Mucosa of descending colon (tissue), 3 donors: ENCODE results near the gene PDE3A. TPM values are rescaled to one million over a fixed set of nuclear protein-coding genes. Genes with fewer than 3 reads are reported as not detected.
A peak's percentile ranks its signal among the peaks of the same experiment; 100 is the strongest.

Experiments
- ATAC-seq: fragments of 200-7000 bp; cut with Tn5 transposase; one replicate; pipeline ENCODE4 v1.9.1; 2020; ENCODE audit warnings: mild to moderate bottlenecking, moderate library complexity
- DNase-seq, 3 donors: peaks; one replicate each; pipeline ENCODE4 v3.0.0-alpha.2; 2020
- H3K36me3 ChIP-seq: fragments of 200-600 bp; one replicate; pipeline ENCODE4 v1.8.0; 2021; ENCODE audit warnings: low read depth, mild to moderate bottlenecking
- H3K4me1 ChIP-seq: fragments of 200-600 bp; one replicate; pipeline ENCODE4 v1.8.0; 2021; ENCODE audit warnings: low read depth, mild to moderate bottlenecking
- H3K4me3 ChIP-seq: fragments of 200-600 bp; one replicate; pipeline ENCODE4 v1.8.0; 2021; ENCODE audit warnings: mild to moderate bottlenecking
- H3K9me3 ChIP-seq: fragments of 200-600 bp; one replicate; pipeline ENCODE4 v1.8.0; 2021; ENCODE audit warnings: mild to moderate bottlenecking
- intact Hi-C, 2 donors: fragments of 100-400 bp; cut with DNase I in 1 of 2; cut with micrococcal nuclease in 1 of 2; formaldehyde crosslinking; loops; one replicate each; pipeline versions ENCODE4 v1.11.0 to v1.11.1; 2022; cut with DNase I, micrococcal nuclease
- total RNA-seq, 3 donors: library from RNA; stranded (reverse); fragmentation: NEBNext Ultra II Directional in 2 of 3; extraction: Animal tissue kit (Norgen Biotek cat#: 25700) in 2 of 3; gene quantifications; one replicate each; pipeline versions ENCODE4 v1.2.1 to v1.2.4, GENCODE V29; 2021 to 2023
- TF ChIP-seq, protein P1 (sequence below): fragments of 200-600 bp; IDR thresholded peaks from one replicate; pipeline ENCODE4 v1.8.0; 2022; ENCODE audit warnings: antibody characterized with exemption, mild to moderate bottlenecking
- donor health status: DM: no; HTN: no; CAD: no; lungs with moderate emphysema.
- donor health status: DM: no; HTN: no; CAD: no.
- donor health status: DM: no; HTN: yes; CAD: no.

The PDE3A gene
- total RNA-seq, 3 donors from 2014 or later = 47.2 to 84.1 (median 83.9) TPM

DNA sequence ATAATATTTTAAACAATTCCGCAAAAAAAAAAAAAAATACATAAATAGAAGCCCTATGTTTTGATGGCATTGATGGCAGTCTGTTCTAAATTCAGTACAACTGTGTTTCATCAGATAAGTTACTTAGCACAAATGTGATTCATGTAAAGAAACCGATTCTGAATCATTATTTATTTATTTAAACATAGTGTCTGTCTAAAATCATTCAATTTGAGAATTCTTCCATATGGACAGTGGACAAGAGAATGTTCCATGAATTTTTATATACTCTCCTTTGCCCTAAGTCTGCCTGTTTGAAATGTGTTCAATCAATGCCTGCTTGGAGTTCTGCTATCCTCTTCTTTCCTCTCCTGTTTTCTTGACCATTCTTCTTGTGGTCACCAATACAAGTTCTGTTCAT, 126.5 kb downstream of the PDE3A start:
- no peak overlapping the region for H3K4me3 ChIP-seq
- DNase-seq = no peak
- H3K4me1 ChIP-seq = no peaks in the 10 kb centered on the region
- no peak for ATAC-seq
- no peaks in the 10 kb centered on the region for H3K9me3 ChIP-seq
- no peaks in the 10 kb centered on the region for H3K36me3 ChIP-seq
- TF ChIP-seq, protein P1, sequence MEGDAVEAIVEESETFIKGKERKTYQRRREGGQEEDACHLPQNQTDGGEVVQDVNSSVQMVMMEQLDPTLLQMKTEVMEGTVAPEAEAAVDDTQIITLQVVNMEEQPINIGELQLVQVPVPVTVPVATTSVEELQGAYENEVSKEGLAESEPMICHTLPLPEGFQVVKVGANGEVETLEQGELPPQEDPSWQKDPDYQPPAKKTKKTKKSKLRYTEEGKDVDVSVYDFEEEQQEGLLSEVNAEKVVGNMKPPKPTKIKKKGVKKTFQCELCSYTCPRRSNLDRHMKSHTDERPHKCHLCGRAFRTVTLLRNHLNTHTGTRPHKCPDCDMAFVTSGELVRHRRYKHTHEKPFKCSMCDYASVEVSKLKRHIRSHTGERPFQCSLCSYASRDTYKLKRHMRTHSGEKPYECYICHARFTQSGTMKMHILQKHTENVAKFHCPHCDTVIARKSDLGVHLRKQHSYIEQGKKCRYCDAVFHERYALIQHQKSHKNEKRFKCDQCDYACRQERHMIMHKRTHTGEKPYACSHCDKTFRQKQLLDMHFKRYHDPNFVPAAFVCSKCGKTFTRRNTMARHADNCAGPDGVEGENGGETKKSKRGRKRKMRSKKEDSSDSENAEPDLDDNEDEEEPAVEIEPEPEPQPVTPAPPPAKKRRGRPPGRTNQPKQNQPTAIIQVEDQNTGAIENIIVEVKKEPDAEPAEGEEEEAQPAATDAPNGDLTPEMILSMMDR = no peak
- intact Hi-C loops = no loop called here

- no peak for ATAC-seq
- H3K4me1 ChIP-seq = no peaks in the 10 kb centered on the region
- no peak overlapping the region for H3K4me3 ChIP-seq
- no peaks in the 10 kb centered on the region for H3K36me3 ChIP-seq
- TF ChIP-seq, protein P1 = no peak
- no peak for DNase-seq
- intact Hi-C loops = no loop called here
- H3K9me3 ChIP-seq = no peaks in the 10 kb centered on the region
Observed at GRCh38 chr12:20495997-20496396, 127.7 kb downstream of the PDE3A start.

DNA sequence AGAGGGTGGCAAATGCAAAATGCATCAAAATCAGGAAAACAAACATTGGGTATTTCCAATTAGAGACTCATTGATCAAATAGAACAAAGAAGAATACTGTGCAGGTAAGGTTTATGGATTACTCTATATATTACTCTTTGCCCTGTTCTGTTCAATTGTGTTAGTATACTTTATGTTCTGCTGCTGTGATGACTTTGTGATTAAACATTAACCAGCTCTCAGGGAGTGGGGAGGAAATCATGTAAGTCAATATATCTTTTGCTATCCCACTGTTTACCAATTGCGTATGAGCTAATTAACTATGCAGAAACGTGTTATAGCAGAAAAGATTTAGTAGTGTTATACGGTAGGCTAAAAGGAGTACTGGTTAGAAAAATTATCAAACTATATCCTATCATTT, 129.4 kb downstream of the PDE3A start:
- ATAC-seq (peak; percentile 86), DNase-seq (no peak)
- no peaks in the 10 kb centered on the region for H3K36me3 ChIP-seq
- TF ChIP-seq, protein P1 = no peak
- H3K4me1 ChIP-seq = no peaks in the 10 kb centered on the region
- H3K9me3 ChIP-seq = no peaks in the 10 kb centered on the region
- H3K4me3 ChIP-seq = no peak overlapping the region
- intact Hi-C loops = no loop called here

DNA sequence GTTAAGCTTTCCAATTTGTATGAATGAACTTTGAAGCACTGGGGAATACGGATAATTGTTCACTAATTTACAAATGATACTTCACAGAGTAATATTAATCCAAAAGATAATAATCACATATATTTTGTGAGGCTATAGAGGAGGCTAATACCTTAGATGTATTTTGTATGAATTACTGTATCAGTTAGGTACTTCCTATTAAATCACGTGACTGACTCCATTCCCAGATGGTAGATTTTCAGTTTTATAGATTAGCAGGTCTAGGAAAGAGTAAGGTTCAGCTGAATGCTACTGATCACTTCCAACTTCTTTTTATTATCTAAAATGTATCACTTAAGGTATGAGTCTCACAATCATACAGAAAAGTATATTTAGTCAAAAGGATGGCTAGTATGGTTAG, 133.6 kb downstream of the PDE3A start:
- TF ChIP-seq, protein P1 = no peak
- H3K36me3 ChIP-seq = no peaks in the 10 kb centered on the region
- ATAC-seq = no peak
- intact Hi-C loops = no loop called here
- no peak overlapping the region for H3K4me3 ChIP-seq
- no peaks in the 10 kb centered on the region for H3K4me1 ChIP-seq
- H3K9me3 ChIP-seq = no peaks in the 10 kb centered on the region
- no peak for DNase-seq

DNA sequence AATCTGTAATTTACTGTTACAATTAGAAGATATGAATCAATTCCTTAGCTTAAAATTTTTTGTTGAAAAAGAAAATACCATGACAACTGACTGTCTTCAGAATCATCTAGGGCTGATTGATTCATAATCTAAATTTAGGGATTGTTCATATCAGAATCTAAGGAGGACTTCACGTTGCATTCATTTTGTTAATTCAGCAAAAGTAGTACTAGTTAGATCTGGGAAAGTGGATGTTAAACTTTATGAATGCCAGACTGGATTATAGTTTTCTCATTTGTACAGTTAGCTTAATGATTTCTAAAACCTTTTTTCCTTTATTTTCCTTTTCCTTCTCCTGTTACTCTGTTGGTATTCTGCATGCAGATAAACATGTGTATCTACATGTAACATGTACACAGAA, 135.5 kb downstream of the PDE3A start:
- H3K4me3 ChIP-seq = no peak overlapping the region
- DNase-seq (no peak), ATAC-seq (no peak)
- no peaks in the 10 kb centered on the region for H3K4me1 ChIP-seq
- H3K36me3 ChIP-seq = no peaks in the 10 kb centered on the region
- H3K9me3 ChIP-seq = no peaks in the 10 kb centered on the region
- TF ChIP-seq, protein P1 = no peak
- intact Hi-C loops = no loop called here

DNA sequence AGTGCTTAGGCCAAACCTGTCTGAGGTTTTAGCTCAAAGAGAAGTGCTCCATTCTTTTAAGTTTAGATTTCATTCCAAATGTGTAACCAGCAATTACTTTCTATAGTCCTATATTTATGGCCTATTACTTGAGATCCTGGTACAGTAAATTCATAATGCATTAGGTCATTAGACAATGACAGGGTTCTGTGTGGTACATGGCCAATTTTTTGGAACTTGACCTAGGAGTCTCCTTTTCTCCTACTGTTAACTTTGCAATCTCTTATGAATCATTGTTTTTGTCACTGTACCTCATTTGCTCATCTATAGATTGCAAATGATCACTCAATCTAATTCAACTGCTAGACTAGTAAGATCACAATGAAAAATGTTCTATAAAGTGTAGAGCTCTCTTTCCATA, 136.7 kb downstream of the PDE3A start:
- Histone ChIP-seq H3K4me1 (no peaks in the 10 kb centered on the region), H3K4me3 (no peak overlapping the region), H3K9me3 (no peaks in the 10 kb centered on the region), H3K36me3 (no peaks in the 10 kb centered on the region)
- no peak for ATAC-seq
- TF ChIP-seq, protein P1 = no peak
- intact Hi-C loops = no loop called here
- no peak for DNase-seq
